GM18858 (cell line): ENCODE measurements around the gene OR5AU1.

Experiments used
- ATAC-seq: cut with Tn5 transposase; IDR thresholded peaks from one replicate; pipeline ENCODE4 v1.9.1; 2021; ENCODE audit not compliant: unreplicated experiment

OR5AU1 gene

GRCh38 chr14:21108791-21109190, 47.1 kb downstream of the OR5AU1 start:
- ATAC-seq = no peak

- ATAC-seq = no peak
Observed at GRCh38 chr14:21107283-21107800, 48.5 kb downstream of the OR5AU1 start.

- no peak for ATAC-seq
Observed at GRCh38 chr14:21106498-21107282, 49.2 kb downstream of the OR5AU1 start.

GRCh38 chr14:21106176-21106497, 49.7 kb downstream of the OR5AU1 start:
- ATAC-seq = no peak

- no peak for ATAC-seq
Observed at GRCh38 chr14:21105095-21105494, 50.8 kb downstream of the OR5AU1 start.
